Naive B cell (primary cell): Measurements from ENCODE around the gene TMEM125. TPM values are rescaled to one million over a fixed set of nuclear protein-coding genes. Genes with fewer than 3 reads are reported as not detected.
A peak's percentile ranks its signal among the peaks of the same experiment; 100 is the strongest.

Source experiments
- ATAC-seq, 2 donors: fragments of 150-1000 bp; cut with Tn5 transposase; 2 replicates each; pipeline ENCODE4 v1.10.0; 2021; ENCODE audit warnings: low read depth in 2 of 2, mild to moderate bottlenecking in 2 of 2, moderate library complexity in 2 of 2
- DNase-seq: peaks from one replicate; pipeline ENCODE4 v3.0.0; 2022
- H3K27ac Mint-ChIP-seq, 6 donors: one replicate each; pipeline ENCODE4 v1.8.0; 2020 to 2022; ENCODE audit warnings: mild to moderate bottlenecking in 6 of 6, mixed read lengths in 6 of 6, moderate library complexity in 5 of 6, inconsistent platforms in 2 of 6
- H3K27me3 Mint-ChIP-seq, 3 donors: one replicate each; pipeline ENCODE4 v1.8.0; 2021 to 2022; ENCODE audit warnings: mixed read lengths in 3 of 3, mild to moderate bottlenecking in 1 of 3
- H3K36me3 Mint-ChIP-seq, 2 donors: one replicate each; pipeline ENCODE4 v1.8.0; 2020 to 2022; ENCODE audit warnings: mixed read lengths in 2 of 2, inconsistent platforms in 1 of 2, mild to moderate bottlenecking in 1 of 2
- H3K4me1 Mint-ChIP-seq, 3 donors: one replicate each; pipeline ENCODE4 v1.8.0; 2020 to 2022; ENCODE audit warnings: mixed read lengths in 3 of 3, inconsistent platforms in 1 of 3, mild to moderate bottlenecking in 1 of 3, moderate library complexity in 1 of 3
- H3K4me3 Mint-ChIP-seq, 8 donors: one replicate each; pipeline ENCODE4 v1.8.0; 2020 to 2022; ENCODE audit warnings: mild to moderate bottlenecking in 8 of 8, mixed read lengths in 8 of 8, moderate library complexity in 8 of 8, inconsistent platforms in 2 of 8
- H3K9me3 Mint-ChIP-seq, 7 donors: one replicate each; pipeline ENCODE4 v1.8.0; 2020 to 2022; ENCODE audit warnings: mixed read lengths in 7 of 7, mild to moderate bottlenecking in 5 of 7, inconsistent platforms in 2 of 7, moderate library complexity in 1 of 7
- polyA plus RNA-seq, 6 donors: library from polyadenylated mRNA; unstranded; fragments of 300-500 nt; fragmentation: Illumina TruSeq; gene quantifications; one replicate each; pipeline ENCODE4 v1.2.3, GENCODE V29; 2021; ENCODE audit warnings: low read depth in 6 of 6

Gene TMEM125
- polyA plus RNA-seq, 6 donors from 2014 or later, result 0.41 TPM; not detected in 5

DNA sequence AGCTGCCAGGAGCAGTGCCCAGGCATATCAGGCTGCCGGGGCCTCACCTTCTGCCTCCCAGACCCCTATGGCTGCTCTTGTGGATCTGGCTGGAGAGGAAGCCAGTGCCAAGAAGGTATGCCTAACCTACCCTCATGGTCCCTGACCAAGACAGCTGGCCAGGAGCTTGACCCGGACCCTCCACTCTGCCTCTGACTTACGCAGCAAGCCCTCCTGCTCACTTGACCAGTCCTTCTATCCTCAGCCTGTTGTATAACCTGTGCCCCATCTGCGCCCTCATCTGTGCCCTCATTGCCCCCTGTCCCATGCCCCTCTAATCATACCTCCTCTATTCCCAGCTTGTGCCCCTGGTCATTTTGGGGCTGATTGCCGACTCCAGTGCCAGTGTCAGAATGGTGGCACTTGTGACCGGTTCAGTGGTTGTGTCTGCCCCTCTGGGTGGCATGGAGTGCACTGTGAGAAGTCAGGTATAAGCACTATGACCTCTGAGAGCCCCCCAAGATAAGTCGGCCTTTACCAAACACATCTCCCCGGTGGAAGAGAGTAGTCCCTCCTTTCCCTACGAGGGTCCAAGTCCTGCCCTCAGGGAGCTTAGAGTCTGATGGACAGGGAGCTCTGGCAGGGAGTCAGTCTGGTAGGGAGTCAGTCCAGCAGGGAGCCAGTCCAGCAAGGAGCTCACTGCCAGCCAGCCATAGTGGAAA lies 37.8 kb downstream of the TMEM125 start:
- H3K4me3 Mint-ChIP-seq, result no peak overlapping the region
- H3K27me3 Mint-ChIP-seq, result peaks cover 0 to 30% (median 12%) of the 10 kb centered on the region in 3 donors
- H3K4me1 Mint-ChIP-seq, result peaks cover 0 to 5% (median 0%) of the 10 kb centered on the region in 3 donors
- ATAC-seq (no peak), DNase-seq (no peak)
- H3K9me3 Mint-ChIP-seq, result no peaks in the 10 kb centered on the region
- no peaks in the 10 kb centered on the region for H3K36me3 Mint-ChIP-seq
- H3K27ac Mint-ChIP-seq, result no peak overlapping the region

DNA sequence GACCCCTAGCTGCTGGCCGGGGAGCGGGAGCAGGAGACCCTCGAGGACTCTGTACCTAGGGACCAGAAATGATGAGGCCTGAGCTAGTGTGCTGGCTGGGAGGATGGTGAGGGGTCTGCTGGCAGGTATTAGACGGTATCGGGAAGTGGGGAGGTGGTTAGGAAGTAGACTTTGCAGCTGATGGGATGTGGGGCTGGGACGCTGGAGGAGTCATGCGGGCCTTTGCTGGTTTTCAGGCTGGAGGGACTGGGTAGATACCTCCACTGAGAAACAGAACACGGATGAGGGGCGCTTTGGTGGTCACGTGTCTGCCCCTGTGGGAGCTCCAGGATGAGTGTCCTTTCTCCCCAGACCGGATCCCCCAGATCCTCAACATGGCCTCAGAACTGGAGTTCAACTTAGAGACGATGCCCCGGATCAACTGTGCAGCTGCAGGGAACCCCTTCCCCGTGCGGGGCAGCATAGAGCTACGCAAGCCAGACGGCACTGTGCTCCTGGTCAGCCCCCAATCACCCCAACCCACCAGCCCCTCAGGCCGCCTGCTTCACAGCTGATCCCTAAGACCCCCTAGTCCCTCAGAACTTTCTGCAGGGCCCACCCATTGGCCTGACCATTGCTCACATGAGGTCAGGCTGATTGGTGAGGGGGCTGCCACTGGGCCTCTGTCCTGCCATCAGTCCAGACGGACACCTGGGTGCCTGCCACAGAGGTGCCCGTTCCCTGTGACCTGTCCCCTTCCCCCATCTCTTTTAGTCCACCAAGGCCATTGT lies 39.0 kb downstream of the TMEM125 start:
- DNase-seq (no peak), ATAC-seq (no peak)
- Mint-ChIP-seq H3K27me3 (peaks cover 0 to 27% (median 12%) of the 10 kb centered on the region in 3 donors), H3K9me3 (no peaks in the 10 kb centered on the region), H3K27ac (no peak overlapping the region), H3K4me1 (peaks cover 0 to 5% (median 0%) of the 10 kb centered on the region in 3 donors), H3K4me3 (no peak overlapping the region), H3K36me3 (no peaks in the 10 kb centered on the region)

DNA sequence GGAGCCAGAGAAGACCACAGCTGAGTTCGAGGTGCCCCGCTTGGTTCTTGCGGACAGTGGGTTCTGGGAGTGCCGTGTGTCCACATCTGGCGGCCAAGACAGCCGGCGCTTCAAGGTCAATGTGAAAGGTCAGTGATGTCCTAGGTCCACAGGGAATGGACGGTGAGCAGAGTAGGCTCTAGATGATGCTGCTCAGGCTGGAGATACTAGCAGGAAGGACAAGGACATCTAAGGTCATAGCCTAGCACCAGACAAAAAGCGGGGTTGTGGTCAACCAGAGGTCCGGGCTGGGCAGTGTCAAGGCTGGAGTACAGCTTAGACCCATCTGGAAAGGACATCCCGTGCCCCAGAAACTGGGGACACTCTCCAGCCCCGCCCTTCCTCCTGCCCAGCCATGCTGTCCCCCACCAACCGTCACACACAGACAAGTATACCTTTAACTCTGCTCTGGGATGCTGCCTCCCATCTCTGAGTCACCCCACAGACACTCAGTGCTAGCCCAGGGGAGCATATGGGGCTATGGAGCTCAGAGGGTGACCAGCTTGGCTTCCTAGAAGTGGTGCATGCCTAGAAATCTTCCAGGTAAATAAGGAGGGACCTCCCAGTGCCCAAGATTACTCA lies 39.7 kb downstream of the TMEM125 start:
- no peaks in the 10 kb centered on the region for H3K9me3 Mint-ChIP-seq
- H3K4me1 Mint-ChIP-seq, result peaks cover 0 to under 1% (median 0%) of the 10 kb centered on the region in 3 donors
- no peak for ATAC-seq
- no peak overlapping the region for H3K27ac Mint-ChIP-seq
- H3K27me3 Mint-ChIP-seq, result peaks cover 0 to 20% (median 6%) of the 10 kb centered on the region in 3 donors
- H3K4me3 Mint-ChIP-seq, result no peak overlapping the region
- no peaks in the 10 kb centered on the region for H3K36me3 Mint-ChIP-seq
- DNase-seq, result no peak

DNA sequence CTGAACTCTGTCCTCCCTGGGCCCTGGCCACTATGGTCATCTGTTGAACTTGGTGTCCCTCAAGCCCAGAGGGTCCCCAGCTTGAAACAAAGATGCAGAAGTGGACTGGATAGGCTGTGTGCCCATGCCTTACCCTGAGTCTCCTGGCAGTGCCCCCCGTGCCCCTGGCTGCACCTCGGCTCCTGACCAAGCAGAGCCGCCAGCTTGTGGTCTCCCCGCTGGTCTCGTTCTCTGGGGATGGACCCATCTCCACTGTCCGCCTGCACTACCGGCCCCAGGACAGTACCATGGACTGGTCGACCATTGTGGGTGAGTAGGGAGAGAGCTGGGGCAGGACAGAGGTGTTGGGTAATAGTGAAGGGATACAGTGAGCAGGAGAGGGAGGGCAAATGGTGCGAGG lies 41.7 kb downstream of the TMEM125 start:
- H3K27ac Mint-ChIP-seq, result peak overlapping the region in 1 of 6 donors; percentile 56
- no peak overlapping the region for H3K4me3 Mint-ChIP-seq
- ATAC-seq, result no peak
- peaks cover 0 to 14% (median 6%) of the 10 kb centered on the region in 3 donors for H3K27me3 Mint-ChIP-seq
- no peaks in the 10 kb centered on the region for H3K4me1 Mint-ChIP-seq
- no peaks in the 10 kb centered on the region for H3K36me3 Mint-ChIP-seq
- H3K9me3 Mint-ChIP-seq, result no peaks in the 10 kb centered on the region
- no peak for DNase-seq

DNA sequence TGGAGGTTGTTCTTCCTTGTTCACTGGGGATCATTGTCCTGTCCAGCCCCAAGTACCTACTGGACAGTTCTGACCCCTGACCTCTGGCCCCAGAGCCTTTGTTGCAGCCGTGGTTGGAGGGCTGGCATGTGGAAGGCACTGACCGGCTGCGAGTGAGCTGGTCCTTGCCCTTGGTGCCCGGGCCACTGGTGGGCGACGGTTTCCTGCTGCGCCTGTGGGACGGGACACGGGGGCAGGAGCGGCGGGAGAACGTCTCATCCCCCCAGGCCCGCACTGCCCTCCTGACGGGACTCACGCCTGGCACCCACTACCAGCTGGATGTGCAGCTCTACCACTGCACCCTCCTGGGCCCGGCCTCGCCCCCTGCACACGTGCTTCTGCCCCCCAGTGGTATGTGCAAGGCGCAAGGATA lies 42.4 kb downstream of the TMEM125 start:
- Mint-ChIP-seq H3K4me3 (peak overlapping the region in 1 of 8 donors; percentile 35), H3K4me1 (no peaks in the 10 kb centered on the region), H3K9me3 (no peaks in the 10 kb centered on the region), H3K27ac (no peak overlapping the region), H3K36me3 (no peaks in the 10 kb centered on the region), H3K27me3 (peaks cover 0 to 11% (median 6%) of the 10 kb centered on the region in 3 donors)
- ATAC-seq, result no peak
- DNase-seq, result no peak

DNA sequence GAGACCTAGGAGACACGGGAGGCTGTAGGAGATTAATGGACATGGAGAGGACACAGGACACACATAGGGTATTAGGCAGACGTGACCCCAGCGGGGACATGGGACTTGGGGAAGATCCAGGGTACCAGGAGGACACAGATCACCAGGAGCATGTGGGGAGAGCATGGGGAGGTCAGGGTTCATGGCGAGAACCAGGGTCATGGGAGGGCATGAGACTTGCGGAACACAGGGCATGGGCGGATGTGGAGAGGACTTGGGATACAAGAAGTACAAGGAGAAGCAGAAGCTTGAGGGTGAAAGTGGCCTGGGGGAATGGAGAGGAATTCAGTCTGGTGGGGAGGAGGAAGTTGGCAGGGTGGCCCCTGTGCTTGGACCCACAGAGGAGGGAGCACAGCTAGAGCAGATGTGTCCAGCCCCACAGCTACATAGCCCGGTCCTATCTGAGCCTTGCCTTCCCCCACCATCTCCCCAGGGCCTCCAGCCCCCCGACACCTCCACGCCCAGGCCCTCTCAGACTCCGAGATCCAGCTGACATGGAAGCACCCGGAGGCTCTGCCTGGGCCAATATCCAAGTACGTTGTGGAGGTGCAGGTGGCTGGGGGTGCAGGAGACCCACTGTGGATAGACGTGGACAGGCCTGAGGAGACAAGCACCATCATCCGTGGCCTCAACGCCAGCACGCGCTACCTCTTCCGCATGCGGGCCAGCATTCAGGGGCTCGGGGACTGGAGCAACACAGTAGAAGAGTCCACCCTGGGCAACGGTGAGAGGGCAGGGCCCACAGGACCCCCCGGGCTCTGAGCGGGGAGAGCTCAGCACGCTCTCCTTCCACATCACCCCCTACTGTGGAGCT lies 43.1 kb downstream of the TMEM125 start:
- DNase-seq (no peak), ATAC-seq (no peak)
- Mint-ChIP-seq H3K4me3 (peak overlapping the region in 1 of 8 donors; percentile 35), H3K4me1 (no peaks in the 10 kb centered on the region), H3K27me3 (peaks cover 0 to 8% (median 2%) of the 10 kb centered on the region in 3 donors), H3K27ac (no peak overlapping the region), H3K36me3 (no peaks in the 10 kb centered on the region), H3K9me3 (peaks cover 0 to under 1% (median 0%) of the 10 kb centered on the region in 7 donors)

DNA sequence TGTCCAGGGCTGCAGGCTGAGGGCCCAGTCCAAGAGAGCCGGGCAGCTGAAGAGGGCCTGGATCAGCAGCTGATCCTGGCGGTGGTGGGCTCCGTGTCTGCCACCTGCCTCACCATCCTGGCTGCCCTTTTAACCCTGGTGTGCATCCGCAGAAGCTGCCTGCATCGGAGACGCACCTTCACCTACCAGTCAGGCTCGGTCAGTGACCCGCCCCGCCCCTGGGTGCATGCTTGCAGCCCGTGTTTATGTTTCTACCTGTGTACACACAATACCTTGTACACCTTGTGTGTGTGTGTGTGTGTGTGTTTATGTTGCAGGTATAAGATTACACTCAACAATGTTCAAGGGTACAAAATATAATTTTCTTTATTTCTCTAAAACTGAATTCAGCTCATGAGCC lies 44.0 kb downstream of the TMEM125 start:
- no peak for DNase-seq
- Mint-ChIP-seq H3K4me1 (peaks cover 0 to under 1% (median 0%) of the 10 kb centered on the region in 3 donors), H3K36me3 (no peaks in the 10 kb centered on the region), H3K4me3 (no peak overlapping the region), H3K9me3 (peaks cover 0 to 1% (median 0%) of the 10 kb centered on the region in 7 donors), H3K27me3 (no peaks in the 10 kb centered on the region), H3K27ac (peak overlapping the region in 1 of 6 donors; percentile 79)
- ATAC-seq, result no peak

DNA sequence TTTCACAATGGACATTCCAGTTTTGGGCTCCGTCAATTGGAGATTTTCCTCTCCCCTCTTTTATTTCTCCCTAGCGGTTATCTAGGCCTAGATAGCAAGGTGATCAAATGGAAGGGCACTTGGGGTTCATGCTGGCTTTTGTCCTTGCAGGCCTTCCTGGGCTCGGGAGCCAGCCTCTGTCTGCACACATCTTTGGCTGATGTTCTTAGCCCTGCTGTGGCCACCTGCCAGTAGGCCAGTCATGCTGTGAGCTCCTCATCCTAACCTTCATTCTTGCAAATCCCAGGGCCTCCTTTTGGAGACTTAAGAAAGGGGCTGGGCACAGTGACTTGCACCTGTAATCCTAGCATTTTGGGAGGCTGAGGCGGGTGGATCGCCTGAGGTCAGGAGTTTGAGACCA lies 44.5 kb downstream of the TMEM125 start:
- ATAC-seq (no peak), DNase-seq (no peak)
- Mint-ChIP-seq H3K4me3 (no peak overlapping the region), H3K9me3 (peaks cover 0 to 1% (median 0%) of the 10 kb centered on the region in 7 donors), H3K36me3 (no peaks in the 10 kb centered on the region), H3K27me3 (no peaks in the 10 kb centered on the region), H3K4me1 (peaks cover 0 to 2% (median 0%) of the 10 kb centered on the region in 3 donors), H3K27ac (peak overlapping the region in 1 of 6 donors; percentile 25)

DNA sequence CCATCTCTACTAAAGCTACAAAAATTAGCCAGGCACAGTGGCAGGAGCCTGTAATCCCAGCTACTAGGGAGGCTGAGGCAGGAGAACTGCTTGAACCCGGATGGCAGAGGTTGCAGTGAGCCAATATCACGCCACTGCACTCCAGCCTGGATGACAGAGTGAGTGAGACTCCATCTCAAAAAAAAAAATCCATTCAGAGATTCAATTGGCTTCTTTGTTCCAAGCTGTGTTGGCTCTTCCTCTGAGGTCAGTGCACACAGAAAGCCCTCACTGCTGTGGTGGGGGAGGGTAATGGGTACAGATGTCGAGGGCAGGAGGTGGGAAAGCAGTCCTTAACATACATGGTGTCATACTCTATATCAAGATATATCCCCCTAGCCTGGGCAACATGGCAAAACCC lies 45.7 kb downstream of the TMEM125 start:
- H3K9me3 Mint-ChIP-seq, result peaks cover 0 to 1% (median 0%) of the 10 kb centered on the region in 7 donors
- no peak for DNase-seq
- H3K36me3 Mint-ChIP-seq, result no peaks in the 10 kb centered on the region
- peak overlapping the region in 1 of 6 donors; percentile 42 for H3K27ac Mint-ChIP-seq
- H3K4me1 Mint-ChIP-seq, result peaks cover 0 to 2% (median 0%) of the 10 kb centered on the region in 3 donors
- ATAC-seq, result no peak
- no peaks in the 10 kb centered on the region for H3K27me3 Mint-ChIP-seq
- H3K4me3 Mint-ChIP-seq, result no peak overlapping the region

DNA sequence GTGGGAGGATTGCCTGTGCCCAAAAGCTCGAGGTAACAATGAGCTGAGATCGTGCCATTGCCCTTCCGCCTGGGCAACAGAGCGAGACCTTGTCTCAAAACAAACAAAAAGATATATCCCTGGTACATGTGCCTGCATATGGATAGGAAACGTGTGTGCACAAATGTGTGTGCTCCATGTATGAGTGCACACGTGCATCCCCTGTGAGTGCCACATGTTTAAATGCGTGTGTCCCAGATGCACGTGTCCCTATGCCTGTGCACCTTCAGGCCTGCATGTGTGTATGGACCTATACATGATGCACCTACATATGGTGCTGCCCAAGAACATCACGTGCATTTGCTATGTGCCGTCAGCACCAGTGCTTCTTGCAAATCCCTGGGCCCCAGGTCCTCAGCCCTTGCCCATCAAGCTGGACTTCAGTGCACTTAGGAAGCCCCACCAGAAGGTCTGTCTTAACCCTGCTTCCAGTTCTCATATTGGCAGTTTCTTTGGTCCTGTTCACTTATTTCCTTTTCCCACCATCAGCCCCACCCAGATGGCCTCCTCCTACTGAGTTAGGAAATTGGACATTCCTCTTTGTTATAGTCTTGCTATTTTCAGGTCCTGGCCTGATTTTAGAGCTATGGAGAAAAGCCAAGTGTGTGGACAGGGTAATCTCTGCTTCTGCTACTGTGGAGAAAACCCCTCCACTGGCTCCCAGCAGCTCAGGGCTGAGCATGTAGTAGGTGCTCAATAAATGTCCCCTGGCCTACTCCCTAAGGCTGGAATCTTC lies 46.4 kb downstream of the TMEM125 start:
- Mint-ChIP-seq H3K4me1 (peaks cover 0 to 2% (median 0%) of the 10 kb centered on the region in 3 donors), H3K27me3 (no peaks in the 10 kb centered on the region), H3K27ac (no peak overlapping the region), H3K36me3 (no peaks in the 10 kb centered on the region), H3K4me3 (no peak overlapping the region), H3K9me3 (peaks cover 0 to 1% (median 0%) of the 10 kb centered on the region in 7 donors)
- ATAC-seq (no peak), DNase-seq (no peak)

DNA sequence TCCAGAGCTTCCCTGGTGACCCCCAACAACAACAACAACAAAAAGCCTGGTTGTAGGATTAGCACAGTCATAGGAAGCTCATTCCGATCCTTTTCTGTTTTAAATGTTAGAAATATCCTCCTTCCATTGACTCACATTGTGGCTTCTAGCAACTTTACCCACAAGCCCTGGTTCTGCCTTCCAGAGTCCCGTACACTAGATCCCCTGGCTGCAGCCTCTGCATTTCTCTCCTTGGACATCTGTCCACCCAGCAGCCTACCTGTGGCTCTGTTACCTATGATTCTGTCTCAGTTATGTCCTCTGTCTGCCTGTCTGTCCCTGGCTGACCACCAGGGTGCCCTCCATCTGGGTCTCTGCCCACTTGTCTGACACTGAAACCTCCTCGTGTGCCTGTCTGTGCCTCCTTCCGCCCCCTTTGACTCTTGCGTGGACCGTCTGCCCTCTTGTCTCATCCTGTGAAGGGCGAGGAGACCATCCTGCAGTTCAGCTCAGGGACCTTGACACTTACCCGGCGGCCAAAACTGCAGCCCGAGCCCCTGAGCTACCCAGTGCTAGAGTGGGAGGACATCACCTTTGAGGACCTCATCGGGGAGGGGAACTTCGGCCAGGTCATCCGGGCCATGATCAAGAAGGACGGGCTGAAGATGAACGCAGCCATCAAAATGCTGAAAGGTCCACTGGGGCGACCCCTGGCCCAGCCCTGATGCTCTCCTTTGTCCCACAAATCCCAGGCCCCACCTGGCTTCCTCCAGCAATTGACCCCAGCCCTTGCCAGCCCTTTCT lies 47.1 kb downstream of the TMEM125 start:
- Mint-ChIP-seq H3K4me1 (peaks cover 0 to 2% (median 0%) of the 10 kb centered on the region in 3 donors), H3K4me3 (peak overlapping the region in 1 of 8 donors; percentile 66), H3K27ac (peak overlapping the region in 1 of 6 donors; percentile 67), H3K36me3 (no peaks in the 10 kb centered on the region), H3K27me3 (no peaks in the 10 kb centered on the region), H3K9me3 (peaks cover 0 to 1% (median 0%) of the 10 kb centered on the region in 7 donors)
- ATAC-seq (no peak), DNase-seq (no peak)
